GM21737 (cell line): ENCODE measurements around the gene ARMC2.
"Not testable (repeated sequence)": the region's sequence is repeated elsewhere in the genome, so short reads cannot be mapped to it uniquely, and the experiment has no call there.

Experiments used
- ATAC-seq: cut with Tn5 transposase; IDR thresholded peaks from one replicate; pipeline ENCODE4 v1.9.1; 2021; ENCODE audit warnings: mild to moderate bottlenecking, moderate library complexity; ENCODE audit not compliant: unreplicated experiment

ARMC2 gene

GRCh38 chr6:108947114-108947854, 99.1 kb downstream of the ARMC2 start:
- ATAC-seq, result no peak

- no peak for ATAC-seq
These were observed 100.0 kb downstream of the ARMC2 start for GRCh38 chr6:108948181-108948661.

GRCh38 chr6:108951351-108951953, 103.2 kb downstream of the ARMC2 start:
- no peak for ATAC-seq

- no peak for ATAC-seq
These were observed 104.7 kb downstream of the ARMC2 start for GRCh38 chr6:108952776-108953486.

GRCh38 chr6:108953681-108954080, 105.5 kb downstream of the ARMC2 start:
- ATAC-seq, result no peak

- no peak for ATAC-seq
These were observed 107.2 kb downstream of the ARMC2 start for GRCh38 chr6:108955329-108955949.

- ATAC-seq, result no peak
These were observed 109.0 kb downstream of the ARMC2 start for GRCh38 chr6:108957221-108957620.

GRCh38 chr6:108958900-108959770, 110.9 kb downstream of the ARMC2 start:
- ATAC-seq, result no peak

- ATAC-seq, result no peak
These were observed 111.9 kb downstream of the ARMC2 start for GRCh38 chr6:108959972-108960582.

GRCh38 chr6:108960601-108961000, 112.4 kb downstream of the ARMC2 start:
- ATAC-seq, result no peak

- no peak for ATAC-seq
These were observed 112.9 kb downstream of the ARMC2 start for GRCh38 chr6:108961077-108961476.

GRCh38 chr6:108961985-108962384, 113.8 kb downstream of the ARMC2 start:
- ATAC-seq, result no peak

GRCh38 chr6:108966251-108966650, 118.0 kb downstream of the ARMC2 start:
- no peak for ATAC-seq

- no peak for ATAC-seq
These were observed 118.9 kb downstream of the ARMC2 start for GRCh38 chr6:108966855-108967755.

- ATAC-seq, result no peak
These were observed 120.4 kb downstream of the ARMC2 start for GRCh38 chr6:108968325-108969316.

GRCh38 chr6:108969776-108970175, 121.6 kb downstream of the ARMC2 start:
- ATAC-seq, result no peak

- no peak for ATAC-seq
These were observed 126.0 kb downstream of the ARMC2 start for GRCh38 chr6:108974201-108974600.

- ATAC-seq, result not testable (repeated sequence)
These were observed 130.4 kb downstream of the ARMC2 start for GRCh38 chr6:108978638-108979037.
